Calu3 (cell line): ENCODE measurements around the gene FAM221A. TPM values are rescaled to one million over a fixed set of nuclear protein-coding genes. Genes with fewer than 3 reads are reported as not detected.
A peak's percentile ranks its signal among the peaks of the same experiment; 100 is the strongest.

ENCODE experiments used
- Bru-seq: library from RNA; stranded (reverse); fragments of 400-500 nt; gene quantifications from one replicate; lab custom pipeline; 2021; lab: Mats Ljungman, UMichigan
- BruChase-seq, 2 experiments: library from RNA; stranded (reverse); fragments of 400-500 nt; gene quantifications; one replicate each; lab custom pipeline; 2021; lab: Mats Ljungman, UMichigan
- BruUV-seq: library from RNA; stranded (reverse); fragments of 400-500 nt; replicated peaks from 2 replicates; lab custom pipeline; 2021; lab: Mats Ljungman, UMichigan
- CTCF ChIA-PET: fragments of 300-600 bp; sonication (Branson Sonifier 250); formaldehyde crosslinking; loops from one replicate; lab custom pipeline; 2022; ENCODE audit warnings: antibody characterized with exemption; lab: Charles Lee
- DNase-seq: peaks from one replicate; pipeline ENCODE4 v3.0.0; 2022
- H3K27ac Mint-ChIP-seq: one replicate; pipeline ENCODE4 v1.8.0; 2022; ENCODE audit warnings: mixed read lengths; ENCODE audit not compliant: unreplicated experiment
- H3K27me3 Mint-ChIP-seq: one replicate; pipeline ENCODE4 v1.8.0; 2022; ENCODE audit warnings: mixed read lengths; ENCODE audit not compliant: unreplicated experiment
- H3K36me3 Mint-ChIP-seq: one replicate; pipeline ENCODE4 v1.8.0; 2022; ENCODE audit warnings: mild to moderate bottlenecking, moderate library complexity, mixed read lengths; ENCODE audit not compliant: insufficient read depth, unreplicated experiment
- H3K4me1 Mint-ChIP-seq: one replicate; pipeline ENCODE4 v1.8.0; 2022; ENCODE audit warnings: mild to moderate bottlenecking, low read depth, mixed read lengths; ENCODE audit not compliant: unreplicated experiment
- H3K4me3 Mint-ChIP-seq: one replicate; pipeline ENCODE4 v1.8.0; 2022; ENCODE audit warnings: mild to moderate bottlenecking, low read depth, moderate library complexity, mixed read lengths; ENCODE audit not compliant: unreplicated experiment
- H3K9me3 Mint-ChIP-seq: one replicate; pipeline ENCODE4 v1.8.0; 2022; ENCODE audit warnings: low read depth, mixed read lengths; ENCODE audit not compliant: unreplicated experiment
- CTCF ChIP-seq: fragments of 200-600 bp; IDR thresholded peaks from one replicate; pipeline ENCODE4 v1.8.0; 2022; ENCODE audit warnings: antibody characterized with exemption; ENCODE audit not compliant: unreplicated experiment
- intact Hi-C: fragments of 100-400 bp; cut with micrococcal nuclease; formaldehyde crosslinking; loops from one replicate; pipeline ENCODE4 v1.10.0; 2022; ENCODE audit not compliant: unreplicated experiment
- long read RNA-seq: library from polyadenylated mRNA; stranded (forward); transcript quantifications from one replicate; pipeline ENCODE4 v2.0.0, GENCODE V29; 2022
- total RNA-seq: library from RNA; stranded (reverse); gene quantifications from 2 replicates; pipeline ENCODE4 v1.2.3, GENCODE V29; 2022

FAM221A gene
- total RNA-seq: 25.2 and 30.8 TPM in 2 replicates
- Bru-seq, nascent RNA: percentile 91 among the genes with signal in this experiment
- percentile 80 among the genes with signal in this experiment for BruChase-seq, experiment 1, labeled RNA remaining after a 6-hour chase
- percentile 83 among the genes with signal in this experiment for BruChase-seq, experiment 2, labeled RNA remaining after a 2-hour chase
- long read RNA-seq, transcript FAM221A-201 (7 exons, 1,472 nt): minor isoform, 6 of 43 reads
- long read RNA-seq, transcript FAM221A-202 (6 exons, 888 nt): major isoform, 13 of 43 reads
- long read RNA-seq, transcript FAM221A-204 (5 exons, 1,136 nt): minor isoform, 7 of 43 reads
- long read RNA-seq, transcript FAM221A-203 (6 exons, 761 nt): minor isoform, 6 of 43 reads
- long read RNA-seq, partial matches to known transcripts: 1 of 43 reads
- long read RNA-seq, other reads (novel, unspliced or antisense): 10 of 43 reads

- Mint-ChIP-seq H3K4me1 (peaks cover 29% of the 10 kb centered on the region), H3K27ac (peak within 1 kb of the TSS; percentile 75), H3K9me3 (no peaks in the 10 kb centered on the region), H3K27me3 (no peaks in the 10 kb centered on the region), H3K4me3 (peak within 1 kb of the TSS; percentile 94), H3K36me3 (peaks cover 29% of the 10 kb centered on the region)
- intact Hi-C loops: loop anchor here (5.0 kb wide), 1 partner anchor 83 kb away; the partner anchor contains the start of gene CCDC126
- DNase-seq: peak; percentile 95
- CTCF ChIA-PET: interaction anchor here (0.5 to 1.7 kb wide), 5 partner anchors 12 to 297 kb away, joined by 3 to 4 read pairs (median 3); partner anchors contain the start of gene CCDC126
- peak; percentile 95 for TF ChIP-seq CTCF
- BruUV-seq: no TSS peak
These were observed at the start of gene FAM221A for GRCh38 chr7:23679898-23680413. FAM221A (plus strand) TSS chr7:23680199; CDS start chr7:23680219, 20 bp downstream.

GRCh38 chr7:23633417-23633816, 46.6 kb upstream of the FAM221A start:
- no peak for DNase-seq
- CTCF ChIA-PET: no interaction called here
- intact Hi-C loops: no loop called here
- no peaks in the 10 kb centered on the region for H3K36me3 Mint-ChIP-seq
- H3K27me3 Mint-ChIP-seq: no peaks in the 10 kb centered on the region
- no peaks in the 10 kb centered on the region for H3K9me3 Mint-ChIP-seq
- no TSS peak for BruUV-seq
- no peak overlapping the region for H3K27ac Mint-ChIP-seq
- no peaks in the 10 kb centered on the region for H3K4me1 Mint-ChIP-seq
- H3K4me3 Mint-ChIP-seq: no peak overlapping the region
- no peak for TF ChIP-seq CTCF

GRCh38 chr7:23645822-23646221, 34.2 kb upstream of the FAM221A start:
- TF ChIP-seq CTCF: no peak
- Mint-ChIP-seq H3K9me3 (no peaks in the 10 kb centered on the region), H3K4me1 (no peaks in the 10 kb centered on the region), H3K27me3 (no peaks in the 10 kb centered on the region), H3K27ac (no peak overlapping the region), H3K4me3 (no peak overlapping the region), H3K36me3 (no peaks in the 10 kb centered on the region)
- no TSS peak for BruUV-seq
- intact Hi-C loops: no loop called here
- DNase-seq: no peak
- CTCF ChIA-PET: no interaction called here

GRCh38 chr7:23653942-23654341, 26.1 kb upstream of the FAM221A start:
- no peaks in the 10 kb centered on the region for H3K27me3 Mint-ChIP-seq
- intact Hi-C loops: loop anchor here (1.0 kb wide), 1 partner anchor 58 kb away; no protein-coding TSS in a partner anchor
- no peak overlapping the region for H3K4me3 Mint-ChIP-seq
- no peak for DNase-seq
- no peak for TF ChIP-seq CTCF
- no peak overlapping the region for H3K27ac Mint-ChIP-seq
- H3K36me3 Mint-ChIP-seq: no peaks in the 10 kb centered on the region
- CTCF ChIA-PET: no interaction called here
- H3K4me1 Mint-ChIP-seq: peaks cover 9% of the 10 kb centered on the region
- H3K9me3 Mint-ChIP-seq: peaks cover 9% of the 10 kb centered on the region
- no TSS peak for BruUV-seq
